Pulmonary artery endothelial cell (primary cell): ENCODE data around the gene PPM1H. TPM values are rescaled to one million over a fixed set of nuclear protein-coding genes. Genes with fewer than 3 reads are reported as not detected.

Source experiments
- DNase-seq: peaks from one replicate; pipeline ENCODE4 v3.0.0-alpha.2; 2011; ENCODE audit warnings: low read depth, low spot score
- total RNA-seq: library from RNA; depleted of rRNA; stranded (reverse); fragments of >200 nt; gene quantifications from 2 replicates; pipeline ENCODE4 v1.2.3, GENCODE V29; 2014

The PPM1H gene
- total RNA-seq, 1 donor from 2014 or later: 4.1 TPM

- no peak for DNase-seq
These were observed 316.0 kb downstream of the PPM1H start for GRCh38 chr12:62618930-62619329.

DNA sequence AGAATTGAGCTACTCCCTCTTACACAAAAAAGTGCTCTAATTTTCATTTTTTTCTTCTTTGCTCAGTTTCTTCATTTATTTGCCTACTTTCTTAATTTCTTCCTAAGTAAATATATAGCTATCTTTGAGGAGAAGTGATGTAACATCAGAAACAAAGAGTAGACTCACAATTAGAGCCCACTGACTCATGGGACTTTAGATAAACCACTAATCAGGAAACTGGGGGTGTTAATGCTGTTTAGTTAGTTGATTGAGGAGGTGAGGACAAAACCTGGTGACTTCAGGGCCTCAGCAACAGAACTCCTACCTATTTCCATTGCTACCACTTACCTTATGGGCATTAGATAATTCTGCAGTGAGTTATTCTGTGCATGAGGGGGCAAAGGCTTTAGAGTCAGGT lies 316.6 kb downstream of the PPM1H start:
- no peak for DNase-seq

DNA sequence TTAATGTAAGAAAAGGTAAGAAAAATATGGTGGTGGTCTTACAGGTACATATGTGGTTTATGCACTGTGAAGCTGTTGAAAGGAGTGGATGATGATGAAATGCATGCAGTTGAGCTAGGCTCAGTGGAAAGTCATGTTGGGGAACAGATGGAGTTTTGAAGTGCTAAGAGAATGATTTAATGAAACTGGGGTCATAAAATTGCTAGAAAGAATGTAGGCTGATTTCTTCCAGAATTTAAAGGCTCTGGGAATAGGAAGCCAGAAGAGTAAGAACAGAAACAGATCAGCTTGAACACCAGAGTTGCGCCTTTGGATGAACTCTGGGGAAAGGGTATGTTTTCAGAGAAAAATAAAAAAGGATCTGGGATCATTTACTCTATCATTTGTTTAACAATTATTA lies 321.9 kb downstream of the PPM1H start:
- no peak for DNase-seq

- DNase-seq: no peak
These were observed 328.3 kb downstream of the PPM1H start for GRCh38 chr12:62606654-62607053.

GRCh38 chr12:62605981-62606380 lies 329.0 kb downstream of the PPM1H start:
- DNase-seq: no peak

- DNase-seq: no peak
These were observed 330.1 kb downstream of the PPM1H start for GRCh38 chr12:62604871-62605270.

DNA sequence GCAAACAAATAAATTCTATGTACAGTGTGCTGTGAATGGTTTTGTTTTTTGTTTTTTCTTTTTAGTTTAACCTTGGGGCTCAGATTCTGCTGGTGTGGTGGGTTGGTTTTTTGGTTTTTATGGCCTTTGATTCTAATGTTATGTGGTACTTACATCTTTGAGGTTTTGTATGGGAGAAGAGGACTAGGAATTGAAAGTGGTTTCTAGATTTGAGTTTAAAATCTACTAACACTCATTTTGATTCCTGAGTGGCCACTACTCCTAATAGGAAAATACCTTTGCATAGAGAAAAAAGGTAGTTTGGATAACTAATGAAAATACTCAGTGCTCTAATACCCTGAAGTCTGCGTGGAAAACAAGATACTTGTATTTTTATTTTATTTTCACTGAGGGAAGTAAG lies 330.6 kb downstream of the PPM1H start:
- no peak for DNase-seq

DNA sequence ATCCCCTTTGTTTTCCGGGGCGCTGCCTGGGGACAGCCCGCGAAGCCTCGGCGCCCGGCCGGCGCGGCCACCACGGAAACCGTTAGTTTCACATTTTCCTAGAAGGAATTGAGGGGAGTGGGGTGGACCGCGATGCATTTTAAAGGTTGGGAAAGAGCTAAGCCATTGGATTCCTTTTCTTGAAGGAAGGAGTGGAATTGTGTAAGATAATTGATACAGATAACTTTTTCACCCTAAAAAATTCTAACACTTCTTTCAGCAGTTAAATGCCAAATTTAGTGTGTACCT lies 331.2 kb downstream of the PPM1H start:
- no peak for DNase-seq

DNA sequence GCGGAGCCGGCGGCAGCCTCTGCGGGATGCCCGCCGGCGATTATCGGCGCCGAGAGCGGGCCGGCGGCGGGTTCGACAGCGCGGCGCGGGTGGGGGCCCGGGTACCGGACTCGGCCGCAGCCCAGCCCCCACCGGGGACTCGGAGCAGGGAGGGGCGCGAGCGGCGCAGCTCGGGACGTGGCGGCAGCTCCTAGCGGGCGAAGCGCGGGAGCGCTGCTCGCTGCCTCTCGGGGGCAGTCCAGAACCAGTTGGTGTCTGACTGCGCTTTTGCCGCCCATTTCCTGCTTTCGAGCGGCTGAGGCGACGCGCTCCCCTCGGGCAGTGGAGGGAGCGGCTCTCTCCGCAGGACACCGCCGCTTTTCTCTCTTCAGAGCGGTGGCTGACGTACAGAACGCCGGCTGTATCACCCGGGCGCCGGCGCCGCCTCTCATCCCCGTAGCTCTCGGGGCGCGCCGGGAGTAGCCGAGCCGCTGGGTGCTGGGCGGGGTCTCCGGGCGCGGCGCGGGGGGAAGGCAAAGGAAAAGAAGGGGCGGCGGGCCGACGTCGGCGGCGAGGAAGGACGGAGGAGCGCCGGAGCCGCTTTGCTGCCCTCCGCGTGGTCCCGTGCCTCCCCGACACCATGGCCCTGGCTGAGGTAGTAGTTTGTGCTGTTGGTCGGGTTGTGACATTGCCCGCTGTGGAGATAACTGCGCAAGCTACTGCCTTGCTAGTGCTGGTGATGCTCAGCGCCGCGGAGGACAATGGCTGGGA lies 331.7 kb downstream of the PPM1H start:
- DNase-seq: peak; percentile 82

- DNase-seq: peak; percentile 69
These were observed 332.5 kb downstream of the PPM1H start for GRCh38 chr12:62602255-62603060.

DNA sequence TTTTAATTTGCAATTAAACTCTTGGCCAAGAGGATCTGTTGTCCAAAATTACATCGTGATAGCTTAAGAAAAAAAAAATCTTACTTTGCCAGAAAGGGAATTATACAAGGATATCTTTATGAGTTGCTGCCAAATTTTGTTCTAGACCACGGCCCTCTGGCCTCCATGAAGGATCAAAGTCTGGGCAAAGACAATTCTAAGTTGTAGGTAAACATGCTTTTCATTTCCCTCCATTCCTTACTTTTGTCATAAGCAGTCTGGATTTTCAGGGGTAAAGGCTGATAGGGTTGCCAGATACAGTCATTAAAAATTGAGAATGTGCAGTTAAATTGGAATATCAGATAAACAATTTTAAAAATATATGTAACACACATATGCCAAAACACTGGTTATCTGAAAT lies 333.2 kb downstream of the PPM1H start:
- no peak for DNase-seq

DNA sequence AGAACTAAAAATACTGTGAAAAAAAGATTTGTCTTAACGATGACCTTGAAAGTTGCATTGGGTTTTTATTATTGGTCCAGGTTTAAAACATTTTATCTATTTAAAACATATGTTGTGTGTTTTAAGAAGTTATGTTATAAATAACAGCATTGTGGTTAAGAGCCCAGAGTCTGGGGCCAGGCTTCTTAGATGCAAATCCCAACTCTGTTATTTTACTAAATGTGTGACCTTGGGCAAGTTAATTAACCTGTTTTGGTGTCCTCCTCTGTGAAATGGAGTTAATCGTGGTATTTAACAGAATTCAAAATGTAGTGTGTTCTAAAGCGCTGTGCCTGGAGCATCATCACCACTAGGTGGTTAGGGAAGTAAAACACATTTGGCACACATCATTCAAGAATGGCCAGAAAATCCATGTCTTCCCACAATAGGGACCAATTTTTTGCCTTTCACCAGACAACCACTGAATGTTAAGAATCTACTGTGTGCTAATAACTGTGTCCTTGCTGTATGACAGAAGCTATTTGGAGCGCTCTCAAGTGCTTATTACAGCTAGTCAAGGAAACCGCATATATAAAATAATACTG lies 335.0 kb downstream of the PPM1H start:
- DNase-seq: no peak

DNA sequence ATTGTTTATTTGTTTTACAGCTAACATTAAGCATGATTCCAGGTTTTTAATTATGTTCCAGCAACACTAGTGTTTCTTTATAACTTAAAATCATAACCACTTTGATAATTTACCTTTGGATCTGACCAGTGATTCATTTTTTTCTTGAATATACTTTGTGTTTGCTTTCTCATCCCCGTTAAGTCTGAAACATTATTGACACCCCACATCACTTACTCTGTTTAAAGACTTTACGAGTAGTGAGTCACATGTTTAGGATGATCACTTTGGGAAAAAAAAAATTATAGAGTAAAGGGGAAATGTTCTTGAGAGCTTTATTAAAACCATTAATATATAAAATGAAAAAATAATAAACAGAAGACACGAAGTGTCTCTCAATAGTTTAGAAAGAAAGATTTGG lies 336.1 kb downstream of the PPM1H start:
- no peak for DNase-seq

- no peak for DNase-seq
These were observed 337.7 kb downstream of the PPM1H start for GRCh38 chr12:62597253-62597652.

Other genes with a start within 250 kb of the PPM1H start
- gene AVPR1A, start 216.1 kb upstream of the PPM1H start, total RNA-seq: not detected in 2 replicates